ENCODE measurements around the gene CACNA1C.

The CACNA1C gene

GRCh38 chr12:2043054-2043453 is 9.7 kb upstream of the CACNA1C start:
- Histone ChIP-seq H3K4me1 (ENCODE audit: low read depth, poor library complexity, severe bottlenecking) (no peaks in the 10 kb centered on the region), H3K27ac (no peak overlapping the region), H4K20me1 (ENCODE audit: insufficient read depth) (no peaks in the 10 kb centered on the region), H2AFZ (ENCODE audit: low read depth) (no peak overlapping the region), H3K9ac (no peak overlapping the region), H3K36me3 (ENCODE audit: insufficient read depth) (no peaks in the 10 kb centered on the region), H3K4me3 (IDR thresholded peaks at IDR 0.05; ENCODE audit: insufficient read depth, low read depth, low read length) (no peak overlapping the region), H3K79me2 (ENCODE audit: insufficient read depth, low read depth) (no peaks in the 10 kb centered on the region), H3K4me2 (no peak overlapping the region), H3K27me3 (ENCODE audit: insufficient read depth, low read depth) (no peaks in the 10 kb centered on the region)
- TF ChIP-seq CTCF (conservative IDR thresholded peaks at IDR 0.05; ENCODE audit: low read depth, low read length): no peak

GRCh38 chr12:2044165-2044564 is 8.6 kb upstream of the CACNA1C start:
- H3K27me3 ChIP-seq (ENCODE audit: insufficient read depth, low read depth): no peaks in the 10 kb centered on the region
- no peaks in the 10 kb centered on the region for H3K4me1 ChIP-seq (ENCODE audit: low read depth, poor library complexity, severe bottlenecking)
- no peak overlapping the region for H3K27ac ChIP-seq
- no peak overlapping the region for H3K4me3 ChIP-seq (IDR thresholded peaks at IDR 0.05; ENCODE audit: insufficient read depth, low read depth, low read length)
- no peak overlapping the region for H2AFZ ChIP-seq (ENCODE audit: low read depth)
- no peak overlapping the region for H3K9ac ChIP-seq
- no peaks in the 10 kb centered on the region for H3K36me3 ChIP-seq (ENCODE audit: insufficient read depth)
- H3K4me2 ChIP-seq: no peak overlapping the region
- TF ChIP-seq CTCF (conservative IDR thresholded peaks at IDR 0.05; ENCODE audit: low read depth, low read length): no peak
- no peaks in the 10 kb centered on the region for H3K79me2 ChIP-seq (ENCODE audit: insufficient read depth, low read depth)
- H4K20me1 ChIP-seq (ENCODE audit: insufficient read depth): no peaks in the 10 kb centered on the region

GRCh38 chr12:2046957-2047356 is 5.8 kb upstream of the CACNA1C start:
- H3K4me3 ChIP-seq (IDR thresholded peaks at IDR 0.05; ENCODE audit: insufficient read depth, low read depth, low read length): no peak overlapping the region
- no peaks in the 10 kb centered on the region for H3K4me1 ChIP-seq (ENCODE audit: low read depth, poor library complexity, severe bottlenecking)
- TF ChIP-seq CTCF (conservative IDR thresholded peaks at IDR 0.05; ENCODE audit: low read depth, low read length): no peak
- H4K20me1 ChIP-seq (ENCODE audit: insufficient read depth): no peaks in the 10 kb centered on the region
- no peak overlapping the region for H3K9ac ChIP-seq
- no peak overlapping the region for H3K27ac ChIP-seq
- no peaks in the 10 kb centered on the region for H3K79me2 ChIP-seq (ENCODE audit: insufficient read depth, low read depth)
- H2AFZ ChIP-seq (ENCODE audit: low read depth): no peak overlapping the region
- H3K4me2 ChIP-seq: no peak overlapping the region
- no peaks in the 10 kb centered on the region for H3K27me3 ChIP-seq (ENCODE audit: insufficient read depth, low read depth)
- H3K36me3 ChIP-seq (ENCODE audit: insufficient read depth): no peaks in the 10 kb centered on the region

- Histone ChIP-seq H3K4me3 (IDR thresholded peaks at IDR 0.05; ENCODE audit: insufficient read depth, low read depth, low read length) (no peak overlapping the region), H3K27ac (no peak overlapping the region)
These were observed 5.0 kb upstream of the CACNA1C start for GRCh38 chr12:2047752-2048151.

More at GRCh38 chr12:2047752-2048151, 5.0 kb upstream of the CACNA1C start:
- Histone ChIP-seq H3K27me3 (ENCODE audit: insufficient read depth, low read depth) (no peaks in the 10 kb centered on the region), H3K4me2 (no peak overlapping the region), H4K20me1 (ENCODE audit: insufficient read depth) (no peaks in the 10 kb centered on the region), H3K4me1 (ENCODE audit: low read depth, poor library complexity, severe bottlenecking) (no peaks in the 10 kb centered on the region), H3K9ac (no peak overlapping the region), H2AFZ (ENCODE audit: low read depth) (no peak overlapping the region), H3K79me2 (ENCODE audit: insufficient read depth, low read depth) (no peaks in the 10 kb centered on the region), H3K36me3 (ENCODE audit: insufficient read depth) (no peaks in the 10 kb centered on the region)
- TF ChIP-seq CTCF (conservative IDR thresholded peaks at IDR 0.05; ENCODE audit: low read depth, low read length): no peak
